Measurements from ENCODE around the gene FMNL3.

Gene FMNL3

GRCh38 chr12:49588281-49588680, 118.9 kb downstream of the FMNL3 start:
- no peak for TF ChIP-seq CSDC2 (CRISPR knock-in tag; IDR thresholded peaks at IDR 0.05)
- ATAC-seq: no peak

DNA sequence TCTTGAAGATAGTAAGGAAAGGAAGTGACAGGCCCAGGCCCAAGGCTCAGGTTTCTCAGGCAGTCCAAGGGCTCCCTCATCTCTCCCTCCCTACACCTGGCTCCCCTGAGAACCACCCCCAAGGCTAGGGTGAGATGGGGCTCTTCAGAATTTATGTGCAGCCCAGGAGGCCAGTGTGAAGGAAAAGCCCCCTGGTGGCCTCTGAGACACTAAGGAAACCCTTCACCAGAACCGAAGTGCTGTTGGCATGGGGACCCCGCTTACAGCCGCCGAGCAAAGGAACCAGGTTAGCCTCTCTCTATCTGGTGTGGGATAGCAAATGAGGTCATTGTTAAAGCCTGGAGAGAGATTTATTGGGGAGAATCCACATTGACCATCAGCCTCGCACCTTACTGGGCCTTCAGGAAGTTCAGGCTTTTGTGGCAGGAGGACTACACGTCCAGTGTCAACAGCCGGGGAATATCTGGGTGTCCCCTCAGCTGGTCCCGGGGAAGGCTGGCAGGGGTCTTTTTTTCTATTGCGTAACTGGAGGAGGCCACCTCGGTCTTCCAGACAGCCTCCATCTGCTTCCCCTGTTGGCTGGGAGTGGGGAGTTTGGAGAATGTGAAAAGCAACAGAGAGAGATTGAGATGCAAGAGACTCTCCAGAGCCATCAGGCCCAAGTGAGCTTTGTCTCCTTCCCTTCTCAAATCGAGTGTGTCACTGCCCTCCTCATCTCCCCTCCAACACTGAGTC, 119.9 kb downstream of the FMNL3 start:
- ATAC-seq: no peak

More for the DNA sequence above, 119.9 kb downstream of the FMNL3 start:
- TF ChIP-seq ZC3H10 (CRISPR knock-in tag; IDR thresholded peaks at IDR 0.05) (no peak), ZNF70 (CRISPR knock-in tag; IDR thresholded peaks at IDR 0.05) (no peak), ZNF8 (CRISPR knock-in tag; IDR thresholded peaks at IDR 0.05) (no peak), CSDC2 (CRISPR knock-in tag; IDR thresholded peaks at IDR 0.05) (no peak), CSRNP3 (CRISPR knock-in tag; IDR thresholded peaks at IDR 0.05) (no peak), OSR1 (CRISPR knock-in tag; IDR thresholded peaks at IDR 0.05) (no peak), ISL1 (CRISPR knock-in tag; IDR thresholded peaks at IDR 0.05) (no peak), ZNF565 (CRISPR knock-in tag; conservative IDR thresholded peaks at IDR 0.05; ENCODE audit: low read depth) (no peak), ESRRG (CRISPR knock-in tag; IDR thresholded peaks at IDR 0.05) (no peak), TCF4 (CRISPR knock-in tag; IDR thresholded peaks at IDR 0.05; ENCODE audit: borderline replicate concordance) (no peak), TSHZ2 (CRISPR knock-in tag; IDR thresholded peaks at IDR 0.05) (no peak)
- TF ChIP-seq, protein P1, sequence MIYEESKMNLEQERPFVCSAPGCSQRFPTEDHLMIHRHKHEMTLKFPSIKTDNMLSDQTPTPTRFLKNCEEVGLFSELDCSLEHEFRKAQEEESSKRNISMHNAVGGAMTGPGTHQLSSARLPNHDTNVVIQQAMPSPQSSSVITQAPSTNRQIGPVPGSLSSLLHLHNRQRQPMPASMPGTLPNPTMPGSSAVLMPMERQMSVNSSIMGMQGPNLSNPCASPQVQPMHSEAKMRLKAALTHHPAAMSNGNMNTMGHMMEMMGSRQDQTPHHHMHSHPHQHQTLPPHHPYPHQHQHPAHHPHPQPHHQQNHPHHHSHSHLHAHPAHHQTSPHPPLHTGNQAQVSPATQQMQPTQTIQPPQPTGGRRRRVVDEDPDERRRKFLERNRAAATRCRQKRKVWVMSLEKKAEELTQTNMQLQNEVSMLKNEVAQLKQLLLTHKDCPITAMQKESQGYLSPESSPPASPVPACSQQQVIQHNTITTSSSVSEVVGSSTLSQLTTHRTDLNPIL (CRISPR knock-in tag; IDR thresholded peaks at IDR 0.05; ENCODE audit: low read depth): no peak
- TF ChIP-seq, protein P2, sequence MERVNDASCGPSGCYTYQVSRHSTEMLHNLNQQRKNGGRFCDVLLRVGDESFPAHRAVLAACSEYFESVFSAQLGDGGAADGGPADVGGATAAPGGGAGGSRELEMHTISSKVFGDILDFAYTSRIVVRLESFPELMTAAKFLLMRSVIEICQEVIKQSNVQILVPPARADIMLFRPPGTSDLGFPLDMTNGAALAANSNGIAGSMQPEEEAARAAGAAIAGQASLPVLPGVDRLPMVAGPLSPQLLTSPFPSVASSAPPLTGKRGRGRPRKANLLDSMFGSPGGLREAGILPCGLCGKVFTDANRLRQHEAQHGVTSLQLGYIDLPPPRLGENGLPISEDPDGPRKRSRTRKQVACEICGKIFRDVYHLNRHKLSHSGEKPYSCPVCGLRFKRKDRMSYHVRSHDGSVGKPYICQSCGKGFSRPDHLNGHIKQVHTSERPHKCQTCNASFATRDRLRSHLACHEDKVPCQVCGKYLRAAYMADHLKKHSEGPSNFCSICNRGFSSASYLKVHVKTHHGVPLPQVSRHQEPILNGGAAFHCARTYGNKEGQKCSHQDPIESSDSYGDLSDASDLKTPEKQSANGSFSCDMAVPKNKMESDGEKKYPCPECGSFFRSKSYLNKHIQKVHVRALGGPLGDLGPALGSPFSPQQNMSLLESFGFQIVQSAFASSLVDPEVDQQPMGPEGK (CRISPR knock-in tag; IDR thresholded peaks at IDR 0.05; ENCODE audit: borderline replicate concordance): no peak

Measured in SK-N-SH treated with all-trans-retinoic acid at 6 μM for 48 hours (cell line).